ENCODE measurements around the gene WDR7.

GRCh38 chr18:56789889-56790180 is 138.7 kb downstream of the WDR7 start:
- TF ChIP-seq CTCF (IDR thresholded peaks at IDR 0.05; ENCODE audit: poor library complexity) = no peak
- TF ChIP-seq EZH2 (IDR thresholded peaks at IDR 0.05; ENCODE audit: borderline replicate concordance) = no peak
- no peak for TF ChIP-seq EZH2phosphoT487 (IDR thresholded peaks at IDR 0.05; ENCODE audit: low read depth, severe bottlenecking, unreplicated experiment)
